HG03520 (cell line): ENCODE results near the gene ASGR1.

Source experiments
- ATAC-seq: cut with Tn5 transposase; IDR thresholded peaks from one replicate; pipeline ENCODE4 v1.9.1; 2021; ENCODE audit warnings: mild to moderate bottlenecking, moderate library complexity; ENCODE audit not compliant: unreplicated experiment

ASGR1 gene

GRCh38 chr17:7124923-7125322 is 54.2 kb downstream of the ASGR1 start:
- ATAC-seq: no peak

GRCh38 chr17:7123844-7124243 is 55.3 kb downstream of the ASGR1 start:
- no peak for ATAC-seq
